Anterior cingulate cortex (tissue), 58 donors: Measurements from ENCODE around the gene SLC25A40.
"Not testable (repeated sequence)": the region's sequence is repeated elsewhere in the genome, so short reads cannot be mapped to it uniquely, and the experiment has no call there.

Experiments
- DNase-seq, 58 donors: peaks; one replicate each; lab custom pipeline; 2025; lab: John Stamatoyannopoulos, UW

Gene SLC25A40

DNA sequence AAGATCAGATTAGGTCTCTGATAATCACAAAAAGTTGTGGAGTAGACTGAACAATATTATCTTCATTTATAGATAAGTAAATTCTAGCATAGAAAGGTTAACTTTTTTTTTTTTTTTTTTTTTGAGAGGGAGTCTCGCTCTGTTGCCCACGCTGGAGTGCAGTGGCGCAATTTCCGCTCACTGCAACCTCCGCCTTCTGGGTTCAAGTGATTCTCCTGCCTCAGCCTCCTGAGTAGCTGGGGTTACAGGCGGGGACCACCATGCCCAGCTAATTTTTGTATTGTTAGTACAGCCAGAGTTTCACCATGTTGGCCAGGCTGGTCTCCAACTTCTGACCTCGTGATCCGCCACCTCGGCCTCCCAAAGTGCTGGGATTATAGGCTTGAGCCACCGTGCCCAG, 2.8 kb downstream of the SLC25A40 start:
- DNase-seq, result not testable (repeated sequence)

GRCh38 chr7:87872346-87872745, 3.8 kb downstream of the SLC25A40 start:
- no peak for DNase-seq

- no peak for DNase-seq
Observed at GRCh38 chr7:87870471-87870870, 5.7 kb downstream of the SLC25A40 start.

- DNase-seq, result not testable (repeated sequence)
Observed at GRCh38 chr7:87866533-87866932, 9.6 kb downstream of the SLC25A40 start.

DNA sequence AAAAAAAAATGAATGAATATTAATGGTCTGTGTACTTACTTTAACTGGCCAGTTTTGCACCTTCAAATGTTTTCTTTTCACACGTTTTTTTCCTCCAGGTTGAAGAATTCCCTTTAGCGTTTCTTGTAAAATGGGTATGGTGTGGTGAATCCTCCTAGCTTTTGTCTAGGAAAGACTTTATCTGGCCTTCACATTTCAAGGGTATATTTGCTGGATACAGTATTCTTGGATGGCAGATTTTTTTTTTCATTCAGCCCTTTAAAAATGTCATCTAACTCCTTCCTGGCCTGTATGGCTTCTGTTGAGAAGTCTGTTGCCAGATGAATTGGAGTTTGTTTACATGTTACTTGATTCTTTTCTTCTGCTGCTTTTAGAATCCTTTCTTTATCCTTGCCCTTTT, 10.1 kb downstream of the SLC25A40 start:
- DNase-seq, result no peak

DNA sequence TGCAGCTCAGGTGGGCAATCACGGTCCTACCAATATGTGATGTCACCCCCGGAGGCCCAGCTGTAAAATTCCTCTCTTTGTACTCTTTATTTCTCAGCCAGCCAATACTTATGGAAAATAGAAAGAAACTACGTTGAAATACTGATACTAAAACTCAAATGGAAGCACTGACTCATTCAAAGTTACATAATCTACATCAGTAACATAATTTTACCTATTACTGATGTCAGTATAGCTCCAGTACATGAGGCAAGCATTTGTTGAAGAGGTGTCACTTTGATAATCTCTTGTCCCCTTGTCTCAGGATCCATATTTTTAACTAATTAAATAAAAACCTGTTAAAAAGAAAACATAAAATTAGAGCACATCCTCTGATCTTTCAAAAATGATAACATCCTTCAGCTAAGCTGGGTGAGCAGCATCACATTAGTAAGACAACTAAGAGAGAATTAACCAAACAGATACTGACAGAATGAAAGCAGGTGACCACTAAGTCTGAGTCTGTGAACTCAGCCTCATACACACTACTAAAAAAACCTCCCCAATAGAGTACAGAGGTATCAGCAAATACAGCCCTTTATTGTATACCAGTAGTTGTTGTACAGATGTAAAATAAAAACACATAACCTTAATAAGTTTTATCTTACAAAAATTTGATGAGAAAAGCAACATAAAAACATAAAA, 17.6 kb downstream of the SLC25A40 start:
- no peak for DNase-seq

DNA sequence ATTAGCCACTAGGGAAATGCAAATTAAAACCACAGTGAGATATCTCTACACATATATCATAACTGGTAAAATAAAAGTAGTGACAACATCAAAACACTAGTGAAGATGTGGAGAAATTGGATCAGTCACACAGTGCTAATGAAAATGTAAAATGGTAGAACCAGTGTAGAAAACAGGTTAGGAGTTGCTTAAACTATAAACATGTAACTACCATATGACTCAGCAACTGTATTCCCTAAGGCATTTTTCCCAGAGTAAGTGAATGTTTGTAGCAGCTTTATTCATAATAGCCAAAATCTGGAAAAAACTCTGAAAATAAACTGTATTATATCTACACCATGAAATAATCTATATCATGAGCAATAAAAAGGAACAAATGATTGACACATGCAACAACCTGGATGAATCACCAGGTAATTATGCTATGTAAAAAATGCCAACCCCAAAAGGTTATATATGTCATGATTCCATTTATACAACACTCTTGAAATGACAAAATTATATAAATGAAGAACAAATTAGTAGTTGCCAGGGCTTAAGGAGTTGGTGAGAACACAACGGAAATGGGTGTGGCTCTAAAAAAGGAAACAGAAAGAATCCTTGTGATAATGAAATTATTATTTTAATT, 22.8 kb downstream of the SLC25A40 start:
- DNase-seq, result no peak

DNA sequence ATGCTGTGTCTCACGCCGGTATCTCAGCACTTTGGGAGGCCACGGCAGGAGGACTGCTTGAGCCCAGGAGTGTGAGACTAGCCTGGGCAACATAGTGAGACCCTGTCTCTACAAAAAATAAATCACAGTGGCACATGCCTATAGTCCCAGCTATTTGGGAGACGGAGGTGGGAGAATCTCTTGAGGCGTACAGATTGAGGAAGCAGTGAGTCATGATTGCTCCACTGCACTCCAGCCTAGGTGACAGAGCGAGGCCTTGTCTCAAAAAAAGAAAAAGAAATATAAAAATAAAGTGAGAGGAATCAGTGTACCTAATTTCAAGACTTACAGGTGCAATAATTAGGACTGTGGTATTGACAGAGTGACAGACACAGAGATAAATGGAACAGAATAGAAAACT, 23.9 kb downstream of the SLC25A40 start:
- no peak for DNase-seq

- DNase-seq, result no peak
Observed at GRCh38 chr7:87850836-87851593, 25.1 kb downstream of the SLC25A40 start.

GRCh38 chr7:87837597-87837996, 38.6 kb downstream of the SLC25A40 start:
- no peak for DNase-seq

- no peak for DNase-seq
Observed at GRCh38 chr7:87833130-87833529, 43.0 kb downstream of the SLC25A40 start.

DNA sequence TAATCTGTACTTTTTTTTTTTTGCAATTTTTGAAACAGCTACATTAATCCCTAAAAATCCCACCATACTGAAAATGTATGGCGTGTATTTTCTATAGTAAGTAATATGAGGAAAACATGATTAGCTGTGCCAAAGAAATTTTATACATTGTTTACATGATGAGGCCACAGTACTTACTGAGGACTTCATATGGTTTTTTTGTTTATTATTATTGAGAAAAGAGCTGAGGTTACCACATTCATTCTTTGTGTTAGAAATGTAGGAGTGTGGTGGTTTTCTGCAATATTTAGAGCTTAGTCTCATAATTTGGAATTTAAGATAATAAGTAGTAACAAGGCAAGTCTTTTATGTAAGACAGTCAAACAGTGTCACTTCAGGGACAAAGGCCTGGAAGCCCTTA, 45.1 kb downstream of the SLC25A40 start:
- no peak for DNase-seq

- DNase-seq, result not testable (repeated sequence)
Observed at GRCh38 chr7:87828383-87828782, 47.8 kb downstream of the SLC25A40 start.

- DNase-seq, result not testable (repeated sequence)
Observed at GRCh38 chr7:87825369-87825768, 50.8 kb downstream of the SLC25A40 start.

GRCh38 chr7:87822056-87822455, 54.1 kb downstream of the SLC25A40 start:
- DNase-seq, result not testable (repeated sequence)

GRCh38 chr7:87818336-87818735, 57.8 kb downstream of the SLC25A40 start:
- no peak for DNase-seq

DNA sequence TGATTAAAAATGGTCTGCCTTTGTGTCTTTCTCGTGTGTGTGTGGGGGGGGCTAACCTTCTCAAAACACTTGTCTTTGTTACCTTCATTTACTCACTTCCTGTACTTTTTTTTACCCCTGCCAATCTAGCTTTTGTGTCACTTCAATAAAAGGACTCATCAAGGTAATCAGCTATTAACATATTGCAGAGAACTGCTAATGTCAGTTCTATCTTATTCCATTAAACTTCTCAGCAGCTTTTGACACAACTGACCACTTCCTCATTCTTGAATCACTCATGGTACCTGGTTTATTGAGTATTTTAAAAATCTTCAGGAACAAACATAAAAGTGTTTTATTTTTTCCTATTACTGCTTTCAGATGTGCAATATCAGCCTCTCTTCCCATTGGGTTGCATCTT, 59.8 kb downstream of the SLC25A40 start:
- no peak for DNase-seq

DNA sequence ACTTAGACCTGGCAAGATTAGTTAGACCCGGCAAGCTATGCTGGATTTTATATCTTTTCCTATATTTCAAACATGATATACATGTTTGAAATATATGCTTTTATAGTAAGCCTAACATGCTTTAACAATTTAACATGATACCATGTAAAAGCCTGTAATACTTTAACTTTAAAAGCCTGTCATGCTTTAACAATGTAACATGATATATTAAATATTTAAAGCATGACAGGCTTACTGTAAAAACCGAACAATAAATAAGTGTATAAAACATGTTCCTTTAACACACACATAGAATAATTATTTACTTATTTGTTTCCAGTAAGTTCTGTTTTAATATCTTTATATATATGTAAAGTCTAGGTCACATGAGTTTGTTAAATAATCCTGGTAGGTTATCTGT, 65.4 kb downstream of the SLC25A40 start:
- no peak for DNase-seq

GRCh38 chr7:87810130-87810529, 66.0 kb downstream of the SLC25A40 start:
- no peak for DNase-seq

DNA sequence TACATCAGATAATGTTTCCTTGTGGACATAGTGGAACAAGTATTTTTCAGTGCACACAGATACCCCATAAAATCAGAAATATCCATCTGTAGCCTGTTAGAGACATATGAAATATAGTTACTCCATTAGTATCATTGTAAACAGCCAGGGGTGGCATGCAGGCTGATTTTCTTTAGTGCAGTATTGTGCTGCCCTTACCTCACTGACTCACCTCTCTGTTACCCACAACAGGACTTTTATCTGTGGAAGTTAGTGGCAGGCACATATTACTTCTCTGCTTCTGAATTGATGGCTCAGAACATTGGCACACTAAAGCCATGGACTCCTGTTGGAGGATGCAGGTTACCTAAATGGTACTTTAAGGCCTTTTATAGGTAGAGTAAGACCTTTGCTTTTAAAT, 70.0 kb downstream of the SLC25A40 start:
- DNase-seq, result no peak

- DNase-seq, result peak in 1 of 58 donors; percentile 12
Observed at GRCh38 chr7:87797798-87798403, 78.3 kb downstream of the SLC25A40 start.
